Brain microvascular endothelial cell (primary cell): ENCODE data around the gene PTGES2.

ENCODE experiments used
- DNase-seq: peaks from one replicate; pipeline ENCODE4 v3.0.0-alpha.2; 2020
- H3K27ac ChIP-seq: fragments of 250-450 bp; sonication (Bioruptor Pico); 2 replicates; pipeline ENCODE4 v1.5.1; 2020; ENCODE audit warnings: mild to moderate bottlenecking, moderate library complexity
- H3K27me3 ChIP-seq: fragments of 250-450 bp; sonication (Bioruptor Pico); replicated peaks from 2 replicates; pipeline ENCODE4 v1.5.1; 2020; ENCODE audit warnings: mild to moderate bottlenecking
- H3K36me3 ChIP-seq: fragments of 250-450 bp; sonication (Bioruptor Pico); replicated peaks from 2 replicates; pipeline ENCODE4 v1.5.1; 2020; ENCODE audit warnings: mild to moderate bottlenecking
- H3K4me3 ChIP-seq: 2 replicates; pipeline ENCODE4 v1.5.1; 2011; ENCODE audit warnings: low read depth, mild to moderate bottlenecking, control low read depth, low read length, moderate library complexity
- CTCF ChIP-seq: IDR thresholded peaks from 2 replicates; pipeline ENCODE4 v1.5.1; 2011; ENCODE audit warnings: low read depth, mild to moderate bottlenecking, moderate library complexity, low read length, control low read depth, inconsistent platforms; ENCODE audit errors: missing control alignments
- in situ Hi-C: cut with HindIII; loops from 2 replicates; pipeline ENCODE4 v1.10.0; 2017; ENCODE audit warnings: low sequenced_read_pairs, low pct_ligation_motif_present

PTGES2 gene

GRCh38 chr9:128101690-128102089 is 25.8 kb downstream of the PTGES2 start:
- Histone ChIP-seq H3K36me3 (peaks cover 53% of the 10 kb centered on the region), H3K27ac (no peak overlapping the region), H3K4me3 (no peak overlapping the region), H3K27me3 (no peaks in the 10 kb centered on the region)
- in situ Hi-C loops: no loop called here
- no peak for DNase-seq
- TF ChIP-seq CTCF: no peak

GRCh38 chr9:128101231-128101661 is 26.3 kb downstream of the PTGES2 start:
- Histone ChIP-seq H3K36me3 (peaks cover 49% of the 10 kb centered on the region), H3K27me3 (no peaks in the 10 kb centered on the region), H3K4me3 (no peak overlapping the region), H3K27ac (no peak overlapping the region)
- DNase-seq: no peak
- in situ Hi-C loops: no loop called here
- TF ChIP-seq CTCF: no peak

- no peaks in the 10 kb centered on the region for H3K27me3 ChIP-seq
- in situ Hi-C loops: no loop called here
- TF ChIP-seq CTCF: no peak
- no peak for DNase-seq
- peaks cover 42% of the 10 kb centered on the region for H3K36me3 ChIP-seq
- H3K27ac ChIP-seq: no peak overlapping the region
- no peak overlapping the region for H3K4me3 ChIP-seq
Observed at GRCh38 chr9:128100581-128100980, 26.9 kb downstream of the PTGES2 start.

- no peak for DNase-seq
- no peak for TF ChIP-seq CTCF
- Histone ChIP-seq H3K4me3 (peak overlapping the region; percentile 65), H3K27ac (peak overlapping the region; percentile 96), H3K27me3 (no peaks in the 10 kb centered on the region), H3K36me3 (peaks cover 38% of the 10 kb centered on the region)
- in situ Hi-C loops: no loop called here
Observed at GRCh38 chr9:128099932-128100491, 27.5 kb downstream of the PTGES2 start.

- no peak for DNase-seq
- no peaks in the 10 kb centered on the region for H3K27me3 ChIP-seq
- H3K36me3 ChIP-seq: peaks cover 38% of the 10 kb centered on the region
- H3K4me3 ChIP-seq: peak overlapping the region; percentile 65
- H3K27ac ChIP-seq: peak overlapping the region; percentile 96
- in situ Hi-C loops: no loop called here
- TF ChIP-seq CTCF: no peak
Observed at GRCh38 chr9:128099231-128099931, 28.1 kb downstream of the PTGES2 start.
